ENCODE results near the gene FGF2.

DNA sequence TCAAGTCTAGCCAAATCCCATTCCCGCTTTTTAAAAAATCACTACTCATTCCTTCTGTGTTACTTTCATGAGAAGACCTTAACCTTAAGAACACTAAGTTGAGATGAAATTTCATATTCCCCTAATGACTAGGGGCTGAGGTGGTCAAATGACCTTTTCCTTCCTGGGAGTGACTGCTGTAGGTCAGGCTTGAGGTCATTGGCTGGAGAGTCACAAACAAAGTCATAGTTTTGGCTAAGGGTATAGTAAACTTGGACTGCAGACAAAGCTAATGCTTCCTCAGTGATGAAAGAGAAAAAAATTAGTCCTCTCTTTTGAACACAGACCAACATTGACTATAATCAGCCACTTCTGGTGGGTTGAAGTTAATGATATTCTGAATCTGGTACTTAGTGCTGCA lies 16.0 kb upstream of the FGF2 start:
- TF ChIP-seq GABPA (IDR thresholded peaks at IDR 0.05; ENCODE audit: low read depth) = no peak
- TF ChIP-seq, protein P1, sequence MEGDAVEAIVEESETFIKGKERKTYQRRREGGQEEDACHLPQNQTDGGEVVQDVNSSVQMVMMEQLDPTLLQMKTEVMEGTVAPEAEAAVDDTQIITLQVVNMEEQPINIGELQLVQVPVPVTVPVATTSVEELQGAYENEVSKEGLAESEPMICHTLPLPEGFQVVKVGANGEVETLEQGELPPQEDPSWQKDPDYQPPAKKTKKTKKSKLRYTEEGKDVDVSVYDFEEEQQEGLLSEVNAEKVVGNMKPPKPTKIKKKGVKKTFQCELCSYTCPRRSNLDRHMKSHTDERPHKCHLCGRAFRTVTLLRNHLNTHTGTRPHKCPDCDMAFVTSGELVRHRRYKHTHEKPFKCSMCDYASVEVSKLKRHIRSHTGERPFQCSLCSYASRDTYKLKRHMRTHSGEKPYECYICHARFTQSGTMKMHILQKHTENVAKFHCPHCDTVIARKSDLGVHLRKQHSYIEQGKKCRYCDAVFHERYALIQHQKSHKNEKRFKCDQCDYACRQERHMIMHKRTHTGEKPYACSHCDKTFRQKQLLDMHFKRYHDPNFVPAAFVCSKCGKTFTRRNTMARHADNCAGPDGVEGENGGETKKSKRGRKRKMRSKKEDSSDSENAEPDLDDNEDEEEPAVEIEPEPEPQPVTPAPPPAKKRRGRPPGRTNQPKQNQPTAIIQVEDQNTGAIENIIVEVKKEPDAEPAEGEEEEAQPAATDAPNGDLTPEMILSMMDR (IDR thresholded peaks at IDR 0.05; ENCODE audit: insufficient read depth, low read length) = no peak
- no peak for TF ChIP-seq POLR2AphosphoS5 (IDR thresholded peaks at IDR 0.05; ENCODE audit: low read depth)

Measured in HL-60 (cell line).